ENCODE results near the gene C2CD2. TPM values are rescaled to one million over a fixed set of nuclear protein-coding genes. Genes with fewer than 3 reads are reported as not detected.

The C2CD2 gene
- total RNA-seq, 2 donors from 2014 or later = 26.3 to 28.7 TPM

DNA sequence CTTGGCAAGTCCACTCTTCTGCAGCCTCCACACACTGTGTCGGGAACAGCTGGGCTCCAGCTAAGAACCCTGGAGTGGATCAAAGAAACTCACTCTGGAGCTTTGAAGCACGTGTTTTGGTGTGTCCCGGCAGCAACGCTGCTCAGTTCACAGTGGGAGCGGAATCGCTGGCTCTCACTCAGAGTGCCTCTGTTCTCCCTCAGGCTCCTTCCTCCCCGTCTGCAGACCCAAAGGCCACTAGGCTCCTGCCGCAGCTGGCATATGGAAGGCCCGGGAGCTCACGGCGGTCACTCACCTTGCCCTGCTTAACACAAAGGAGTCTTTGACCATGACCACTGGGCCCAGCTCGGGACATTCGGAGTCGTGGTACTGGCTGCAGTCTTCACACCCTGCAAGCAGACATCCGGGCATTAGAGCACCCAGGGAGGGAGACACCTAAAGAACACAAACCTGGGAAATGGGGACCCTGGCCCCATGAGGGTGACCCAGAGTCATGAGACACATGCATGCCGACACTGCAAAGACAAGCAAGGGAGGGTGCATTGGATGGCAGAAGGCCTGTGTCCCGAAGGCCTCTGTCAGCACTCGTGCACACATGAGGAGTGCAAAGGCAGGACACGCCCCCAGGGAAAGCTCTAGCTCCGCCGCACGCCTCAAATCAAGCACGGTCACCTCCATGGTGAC, 94.4 kb downstream of the C2CD2 start:
- WGBS, 2 experiments (ENCODE audit: insufficient coverage in 1 of 2, insufficient read length in 1 of 2) = 95% methylated on average over 23 of the region's 23 CpGs
- no peak overlapping the region for H3K9ac ChIP-seq (ENCODE audit: extremely low read depth, low read length, poor library complexity, severe bottlenecking)
- H3K9me3 ChIP-seq (ENCODE audit: control insufficient read depth, low read length) = no peaks in the 10 kb centered on the region
- no peak overlapping the region for H3K4me3 Mint-ChIP-seq
- no peaks in the 10 kb centered on the region for H3K9me3 Mint-ChIP-seq
- no peak overlapping the region for H3K27ac ChIP-seq (ENCODE audit: low read depth, low read length)
- peaks cover 25% of the 10 kb centered on the region for H3K36me3 Mint-ChIP-seq (ENCODE audit: low read depth)
- H3K4me1 Mint-ChIP-seq = no peaks in the 10 kb centered on the region
- no peaks in the 10 kb centered on the region for H3K4me1 ChIP-seq (ENCODE audit: control insufficient read depth, insufficient read depth, low read length)
- H3K27me3 ChIP-seq (ENCODE audit: control insufficient read depth, insufficient read depth, low read length, poor library complexity, severe bottlenecking) = no peaks in the 10 kb centered on the region
- H3K27ac Mint-ChIP-seq = no peak overlapping the region
- no peak overlapping the region for H3K4me3 ChIP-seq (ENCODE audit: low read length)
- H3K36me3 ChIP-seq (ENCODE audit: control insufficient read depth, insufficient read depth, low read length) = peaks cover 23% of the 10 kb centered on the region
- TF ChIP-seq, protein P1, sequence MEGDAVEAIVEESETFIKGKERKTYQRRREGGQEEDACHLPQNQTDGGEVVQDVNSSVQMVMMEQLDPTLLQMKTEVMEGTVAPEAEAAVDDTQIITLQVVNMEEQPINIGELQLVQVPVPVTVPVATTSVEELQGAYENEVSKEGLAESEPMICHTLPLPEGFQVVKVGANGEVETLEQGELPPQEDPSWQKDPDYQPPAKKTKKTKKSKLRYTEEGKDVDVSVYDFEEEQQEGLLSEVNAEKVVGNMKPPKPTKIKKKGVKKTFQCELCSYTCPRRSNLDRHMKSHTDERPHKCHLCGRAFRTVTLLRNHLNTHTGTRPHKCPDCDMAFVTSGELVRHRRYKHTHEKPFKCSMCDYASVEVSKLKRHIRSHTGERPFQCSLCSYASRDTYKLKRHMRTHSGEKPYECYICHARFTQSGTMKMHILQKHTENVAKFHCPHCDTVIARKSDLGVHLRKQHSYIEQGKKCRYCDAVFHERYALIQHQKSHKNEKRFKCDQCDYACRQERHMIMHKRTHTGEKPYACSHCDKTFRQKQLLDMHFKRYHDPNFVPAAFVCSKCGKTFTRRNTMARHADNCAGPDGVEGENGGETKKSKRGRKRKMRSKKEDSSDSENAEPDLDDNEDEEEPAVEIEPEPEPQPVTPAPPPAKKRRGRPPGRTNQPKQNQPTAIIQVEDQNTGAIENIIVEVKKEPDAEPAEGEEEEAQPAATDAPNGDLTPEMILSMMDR (conservative IDR thresholded peaks at IDR 0.05) = no peak
- no peak for DNase-seq
- H3K27me3 Mint-ChIP-seq (ENCODE audit: insufficient read depth) = no peaks in the 10 kb centered on the region

DNA sequence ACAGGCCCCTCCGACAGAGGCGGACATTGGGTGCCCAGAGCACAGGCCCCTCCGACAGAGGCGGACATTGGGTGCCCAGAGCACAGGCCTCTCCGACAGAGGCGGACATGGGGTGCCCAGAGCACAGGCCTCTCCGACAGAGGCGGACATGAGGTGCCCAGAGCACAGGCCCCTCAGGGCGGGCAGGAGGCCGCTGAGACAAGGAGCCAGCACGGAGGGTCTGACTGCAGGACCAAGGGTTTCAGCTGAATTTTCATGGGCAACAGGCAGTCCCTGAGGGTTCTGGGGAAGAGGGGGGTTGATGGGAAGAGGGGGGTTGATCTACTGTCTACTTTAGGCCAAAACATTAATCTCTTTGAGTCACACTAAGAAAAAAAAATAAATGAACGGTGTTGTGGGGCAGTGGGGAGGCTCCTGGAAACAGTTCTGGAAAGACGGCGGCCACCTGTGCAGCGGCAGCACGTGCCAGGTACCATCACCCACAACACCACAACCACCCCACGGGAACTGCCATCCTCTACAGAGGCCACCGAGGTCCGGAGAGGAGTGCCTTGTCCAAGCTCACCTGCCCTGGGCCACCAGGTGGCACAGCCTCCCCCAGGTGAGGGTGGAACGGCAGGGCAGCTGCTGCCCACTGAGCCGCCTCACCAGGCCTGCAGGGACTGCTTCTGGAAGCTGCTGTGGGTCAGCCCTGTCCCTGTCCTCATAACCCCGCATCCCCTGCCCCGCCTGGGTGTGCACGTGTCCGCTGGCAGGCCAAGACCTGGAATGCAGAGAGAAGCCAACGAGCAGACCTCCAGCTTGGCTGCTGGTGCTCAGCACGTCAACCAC, 95.1 kb downstream of the C2CD2 start:
- WGBS, 2 experiments (ENCODE audit: insufficient coverage in 1 of 2, insufficient read length in 1 of 2) = 95 to 99% methylated on average over 13 to 27 of the region's 27 CpGs
- no peaks in the 10 kb centered on the region for H3K27me3 Mint-ChIP-seq (ENCODE audit: insufficient read depth)

DNA sequence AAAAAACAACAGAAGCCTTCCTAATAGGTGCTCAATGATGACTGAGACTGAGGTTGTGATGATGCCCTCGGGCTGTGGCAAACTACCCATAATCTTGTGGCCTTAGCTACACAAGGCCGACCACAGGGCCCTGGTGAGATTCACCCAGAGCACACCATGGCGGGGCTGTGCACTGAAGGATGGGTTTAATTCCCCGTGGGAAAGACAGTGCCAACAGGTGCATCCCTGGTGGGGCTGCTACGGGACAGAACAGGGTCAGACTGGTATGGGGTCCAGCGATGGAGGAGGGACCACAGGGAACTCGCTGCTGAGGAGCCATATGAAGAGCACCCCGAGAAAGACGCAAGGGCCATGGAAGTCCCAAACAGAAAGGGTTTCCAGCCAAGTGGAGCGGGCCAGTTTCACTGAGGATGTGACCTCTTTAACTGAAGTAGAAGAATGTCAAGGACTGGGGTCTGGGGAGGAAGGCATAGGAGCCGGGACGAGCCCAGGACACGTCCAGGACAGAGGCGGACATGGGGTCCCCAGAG, 96.0 kb downstream of the C2CD2 start:
- no peak for DNase-seq

More for the DNA sequence above, 95.1 kb downstream of the C2CD2 start:
- Histone ChIP-seq H3K9ac (ENCODE audit: extremely low read depth, low read length, poor library complexity, severe bottlenecking) (no peak overlapping the region), H3K4me1 (ENCODE audit: control insufficient read depth, insufficient read depth, low read length) (no peaks in the 10 kb centered on the region), H3K27me3 (ENCODE audit: control insufficient read depth, insufficient read depth, low read length, poor library complexity, severe bottlenecking) (no peaks in the 10 kb centered on the region), H3K36me3 (ENCODE audit: control insufficient read depth, insufficient read depth, low read length) (peaks cover 27% of the 10 kb centered on the region), H3K9me3 (ENCODE audit: control insufficient read depth, low read length) (no peaks in the 10 kb centered on the region), H3K27ac (ENCODE audit: low read depth, low read length) (no peak overlapping the region), H3K4me3 (ENCODE audit: low read length) (no peak overlapping the region)
- no peak for DNase-seq
- no peak overlapping the region for H3K27ac Mint-ChIP-seq
- no peaks in the 10 kb centered on the region for H3K4me1 Mint-ChIP-seq
- no peaks in the 10 kb centered on the region for H3K9me3 Mint-ChIP-seq
- no peak overlapping the region for H3K4me3 Mint-ChIP-seq
- TF ChIP-seq, protein P1 (conservative IDR thresholded peaks at IDR 0.05) = peak; percentile 20
- H3K36me3 Mint-ChIP-seq (ENCODE audit: low read depth) = peaks cover 32% of the 10 kb centered on the region

More for the DNA sequence above, 96.0 kb downstream of the C2CD2 start:
- TF ChIP-seq, protein P1 (conservative IDR thresholded peaks at IDR 0.05) = no peak
- peaks cover 28% of the 10 kb centered on the region for H3K36me3 Mint-ChIP-seq (ENCODE audit: low read depth)
- no peaks in the 10 kb centered on the region for H3K27me3 Mint-ChIP-seq (ENCODE audit: insufficient read depth)
- H3K9me3 Mint-ChIP-seq = no peaks in the 10 kb centered on the region
- no peaks in the 10 kb centered on the region for H3K27me3 ChIP-seq (ENCODE audit: control insufficient read depth, insufficient read depth, low read length, poor library complexity, severe bottlenecking)
- H3K9ac ChIP-seq (ENCODE audit: extremely low read depth, low read length, poor library complexity, severe bottlenecking) = no peak overlapping the region
- no peak overlapping the region for H3K4me3 ChIP-seq (ENCODE audit: low read length)
- 91 to 93% methylated on average over 7 to 14 of the region's 14 CpGs for WGBS, 2 experiments (ENCODE audit: insufficient coverage in 1 of 2, insufficient read length in 1 of 2)
- H3K36me3 ChIP-seq (ENCODE audit: control insufficient read depth, insufficient read depth, low read length) = peaks cover 29% of the 10 kb centered on the region
- H3K27ac Mint-ChIP-seq = no peak overlapping the region
- no peak overlapping the region for H3K4me3 Mint-ChIP-seq
- no peak overlapping the region for H3K27ac ChIP-seq (ENCODE audit: low read depth, low read length)
- no peaks in the 10 kb centered on the region for H3K4me1 Mint-ChIP-seq
- no peaks in the 10 kb centered on the region for H3K9me3 ChIP-seq (ENCODE audit: control insufficient read depth, low read length)
- H3K4me1 ChIP-seq (ENCODE audit: control insufficient read depth, insufficient read depth, low read length) = no peaks in the 10 kb centered on the region
